CD4-positive, alpha-beta memory T cell (primary cell): ENCODE results near the gene EVI2B. TPM values are rescaled to one million over a fixed set of nuclear protein-coding genes. Genes with fewer than 3 reads are reported as not detected.

Experiments used
- CTCF ChIA-PET: fragments of 350-600 bp; sonication (Branson Sonifier 250); formaldehyde crosslinking; loops from one replicate; lab custom pipeline; 2021; ENCODE audit warnings: inconsistent platforms; ENCODE audit not compliant: partially characterized antibody; lab: Charles Lee
- POLR2A ChIA-PET: fragments of 350-600 bp; sonication (Branson Sonifier 250); formaldehyde crosslinking; loops from one replicate; lab custom pipeline; 2021; ENCODE audit not compliant: partially characterized antibody; lab: Charles Lee
- DNase-seq, 5 donors: peaks; one replicate each; pipeline versions ENCODE4 v3.0.0 to v3.0.0-alpha.2; 2020 to 2022; ENCODE audit warnings: mixed read lengths in 1 of 5
- H3K27ac ChIP-seq: one replicate; pipeline ENCODE4 v1.7.0; 2013; ENCODE audit warnings: low read depth, low read length
- H3K27me3 ChIP-seq: 2 replicates; pipeline ENCODE4 v1.7.0; 2013; ENCODE audit warnings: mild to moderate bottlenecking, low read length, moderate library complexity; ENCODE audit not compliant: insufficient read depth
- H3K36me3 ChIP-seq: 2 replicates; pipeline ENCODE4 v1.7.0; 2013; ENCODE audit warnings: mild to moderate bottlenecking, low read length, moderate library complexity; ENCODE audit not compliant: insufficient read depth
- H3K4me1 ChIP-seq: 2 replicates; pipeline ENCODE4 v1.7.0; 2013; ENCODE audit warnings: mild to moderate bottlenecking, low read length, moderate library complexity; ENCODE audit not compliant: insufficient read depth
- H3K4me3 ChIP-seq, 2 donors: one replicate each; pipeline ENCODE4 v1.7.0; 2013; ENCODE audit warnings: low read length in 2 of 2, mild to moderate bottlenecking in 1 of 2
- H3K9me3 ChIP-seq, 2 donors: one replicate each; pipeline ENCODE4 v1.7.0; 2013; ENCODE audit warnings: low read length in 2 of 2, control low read depth in 1 of 2; ENCODE audit not compliant: control insufficient read depth in 1 of 2
- H3K27ac Mint-ChIP-seq, 7 donors: one replicate each; pipeline ENCODE4 v1.8.0; 2020 to 2021; ENCODE audit warnings: mixed read lengths in 7 of 7, mild to moderate bottlenecking in 6 of 7, inconsistent platforms in 3 of 7, moderate library complexity in 3 of 7
- H3K27me3 Mint-ChIP-seq, 2 donors: one replicate each; pipeline ENCODE4 v1.8.0; 2020 to 2021; ENCODE audit warnings: mixed read lengths in 2 of 2
- H3K36me3 Mint-ChIP-seq, 2 donors: one replicate each; pipeline ENCODE4 v1.8.0; 2020 to 2021; ENCODE audit warnings: mixed read lengths in 2 of 2, inconsistent platforms in 1 of 2, mild to moderate bottlenecking in 1 of 2
- H3K4me1 Mint-ChIP-seq, 4 donors: one replicate each; pipeline ENCODE4 v1.8.0; 2020 to 2021; ENCODE audit warnings: mixed read lengths in 4 of 4, mild to moderate bottlenecking in 1 of 4
- H3K4me3 Mint-ChIP-seq, 8 donors: one replicate each; pipeline ENCODE4 v1.8.0; 2020 to 2021; ENCODE audit warnings: mixed read lengths in 8 of 8, mild to moderate bottlenecking in 7 of 8, moderate library complexity in 6 of 8, inconsistent platforms in 3 of 8
- H3K9me3 Mint-ChIP-seq, 8 donors: one replicate each; pipeline ENCODE4 v1.8.0; 2020 to 2021; ENCODE audit warnings: mixed read lengths in 8 of 8, mild to moderate bottlenecking in 5 of 8, inconsistent platforms in 3 of 8, moderate library complexity in 1 of 8
- intact Hi-C: fragments of 100-400 bp; cut with micrococcal nuclease; formaldehyde crosslinking; loops from one replicate; pipeline ENCODE4 v1.15.1; 2023
- polyA plus RNA-seq, 2 donors: library from polyadenylated mRNA; unstranded; fragments of 300-500 nt; fragmentation: Illumina TruSeq; gene quantifications; one replicate each; pipeline ENCODE4 v1.2.3, GENCODE V29; 2021
- total RNA-seq, 2 experiments: library from RNA; stranded (reverse); gene quantifications; one replicate each; pipeline ENCODE4 v1.2.3, GENCODE V29; 2021

EVI2B gene
- total and polyA plus RNA-seq, 4 experiments from 2014 or later: 99.2 to 176 (median 139) TPM

- no peak overlapping the region for H3K4me3 Mint-ChIP-seq
- Histone ChIP-seq H3K9me3 (no peaks in the 10 kb centered on the region), H3K4me1 (no peaks in the 10 kb centered on the region), H3K27ac (no peak overlapping the region), H3K4me3 (no peak overlapping the region), H3K36me3 (peaks cover 8% of the 10 kb centered on the region), H3K27me3 (no peaks in the 10 kb centered on the region)
- intact Hi-C loops: no loop called here
- H3K36me3 Mint-ChIP-seq: peaks cover 21 to 30% of the 10 kb centered on the region in 2 donors
- CTCF ChIA-PET: interaction anchor here (0.8 to 1.5 kb wide), 2 partner anchors 16 to 28 kb away, joined by 3 read pairs; no protein-coding TSS in a partner anchor
- no peak for DNase-seq
- no peak overlapping the region for H3K27ac Mint-ChIP-seq
- H3K27me3 Mint-ChIP-seq: no peaks in the 10 kb centered on the region
- POLR2A ChIA-PET: no interaction called here
- H3K9me3 Mint-ChIP-seq: no peaks in the 10 kb centered on the region
- H3K4me1 Mint-ChIP-seq: no peaks in the 10 kb centered on the region
These were observed 26.2 kb upstream of the EVI2B start for GRCh38 chr17:31339906-31340661.

- no peak overlapping the region for H3K4me3 Mint-ChIP-seq
- H3K4me1 Mint-ChIP-seq: peaks cover 0 to 1% (median under 1%) of the 10 kb centered on the region in 4 donors
- H3K27ac ChIP-seq: no peak overlapping the region
- peaks cover 24 to 31% of the 10 kb centered on the region in 2 donors for H3K36me3 Mint-ChIP-seq
- no peaks in the 10 kb centered on the region for H3K4me1 ChIP-seq
- H3K9me3 Mint-ChIP-seq: no peaks in the 10 kb centered on the region
- H3K27me3 ChIP-seq: no peaks in the 10 kb centered on the region
- H3K36me3 ChIP-seq: peaks cover 5% of the 10 kb centered on the region
- H3K4me3 ChIP-seq: no peak overlapping the region
- CTCF ChIA-PET: no interaction called here
- no peak overlapping the region for H3K27ac Mint-ChIP-seq
- no peak for DNase-seq
- H3K9me3 ChIP-seq: no peaks in the 10 kb centered on the region
- POLR2A ChIA-PET: interaction anchor here (0.9 to 1.5 kb wide), 2 partner anchors 9 to 23 kb away, joined by 3 read pairs; no protein-coding TSS in a partner anchor
- intact Hi-C loops: no loop called here
- H3K27me3 Mint-ChIP-seq: no peaks in the 10 kb centered on the region
These were observed 15.4 kb upstream of the EVI2B start for GRCh38 chr17:31329221-31329620.

- DNase-seq: no peak
- POLR2A ChIA-PET: interaction anchor here (0.9 to 1.5 kb wide), 2 partner anchors 10 to 24 kb away, joined by 3 read pairs; no protein-coding TSS in a partner anchor
- H3K4me1 Mint-ChIP-seq: peaks cover 4 to 7% (median 6%) of the 10 kb centered on the region in 4 donors
- intact Hi-C loops: no loop called here
- CTCF ChIA-PET: no interaction called here
- H3K4me3 Mint-ChIP-seq: no peak overlapping the region
- H3K27me3 Mint-ChIP-seq: no peaks in the 10 kb centered on the region
- H3K36me3 Mint-ChIP-seq: peaks cover 24 to 31% of the 10 kb centered on the region in 2 donors
- H3K9me3 Mint-ChIP-seq: no peaks in the 10 kb centered on the region
- Histone ChIP-seq H3K4me1 (no peaks in the 10 kb centered on the region), H3K36me3 (peaks cover 5% of the 10 kb centered on the region), H3K27ac (no peak overlapping the region), H3K9me3 (no peaks in the 10 kb centered on the region), H3K27me3 (no peaks in the 10 kb centered on the region), H3K4me3 (no peak overlapping the region)
- H3K27ac Mint-ChIP-seq: no peak overlapping the region
These were observed 14.3 kb upstream of the EVI2B start for GRCh38 chr17:31328160-31328535.

- intact Hi-C loops: no loop called here
- Mint-ChIP-seq H3K27ac (peak overlapping the region in 1 of 7 donors; percentile 2), H3K9me3 (no peaks in the 10 kb centered on the region)
These were observed 13.8 kb upstream of the EVI2B start for GRCh38 chr17:31327534-31328159.

GRCh38 chr17:31323551-31323950 lies 9.7 kb upstream of the EVI2B start:
- CTCF ChIA-PET: no interaction called here
- Mint-ChIP-seq H3K27ac (peak overlapping the region; percentile 7 to 78 (median 53)), H3K4me3 (peak overlapping the region in 1 of 8 donors; percentile 31), H3K36me3 (peaks cover 26 to 36% of the 10 kb centered on the region in 2 donors), H3K27me3 (no peaks in the 10 kb centered on the region), H3K9me3 (no peaks in the 10 kb centered on the region), H3K4me1 (peaks cover 14 to 26% (median 17%) of the 10 kb centered on the region in 4 donors)
- no peak overlapping the region for H3K4me3 ChIP-seq
- H3K27me3 ChIP-seq: no peaks in the 10 kb centered on the region
- no peak overlapping the region for H3K27ac ChIP-seq
- DNase-seq: no peak
- H3K9me3 ChIP-seq: no peaks in the 10 kb centered on the region
- POLR2A ChIA-PET: interaction anchor here (8.2 kb wide), 1 partner anchor 14 kb away, joined by 197 read pairs; the partner anchor contains the start of gene EVI2B
- intact Hi-C loops: loop anchor here (5.0 kb wide), 2 partner anchors 36 to 106 kb away; no protein-coding TSS in a partner anchor
- H3K36me3 ChIP-seq: peaks cover 5% of the 10 kb centered on the region
- H3K4me1 ChIP-seq: peaks cover 9% of the 10 kb centered on the region

More at GRCh38 chr17:31327534-31328159, 13.8 kb upstream of the EVI2B start:
- Histone ChIP-seq H3K4me1 (no peaks in the 10 kb centered on the region), H3K4me3 (no peak overlapping the region), H3K9me3 (no peaks in the 10 kb centered on the region), H3K36me3 (peaks cover 5% of the 10 kb centered on the region), H3K27me3 (no peaks in the 10 kb centered on the region), H3K27ac (no peak overlapping the region)
- Mint-ChIP-seq H3K27me3 (no peaks in the 10 kb centered on the region), H3K4me1 (peaks cover 7 to 10% (median 9%) of the 10 kb centered on the region in 4 donors), H3K4me3 (no peak overlapping the region), H3K36me3 (peaks cover 24 to 31% of the 10 kb centered on the region in 2 donors)
- no peak for DNase-seq
- POLR2A ChIA-PET: interaction anchor here (1.5 kb wide), 1 partner anchor 24 kb away, joined by 3 read pairs; no protein-coding TSS in a partner anchor
- CTCF ChIA-PET: no interaction called here

GRCh38 chr17:31321966-31322365 lies 8.1 kb upstream of the EVI2B start:
- POLR2A ChIA-PET: interaction anchor here (2.3 to 8.2 kb wide), 2 partner anchors 12 to 167 kb away, joined by 18 to 197 read pairs; partner anchors contain the start of gene EVI2B
- Histone ChIP-seq H3K4me1 (peaks cover 20% of the 10 kb centered on the region), H3K27me3 (no peaks in the 10 kb centered on the region), H3K36me3 (no peaks in the 10 kb centered on the region), H3K9me3 (no peaks in the 10 kb centered on the region), H3K4me3 (peak overlapping the region in 1 of 2 donors; percentile 92), H3K27ac (peak overlapping the region; percentile 73)
- Mint-ChIP-seq H3K27me3 (no peaks in the 10 kb centered on the region), H3K4me1 (peaks cover 17 to 40% (median 23%) of the 10 kb centered on the region in 4 donors), H3K9me3 (no peaks in the 10 kb centered on the region), H3K4me3 (peak overlapping the region; percentile 80 to 95 (median 90)), H3K27ac (peak overlapping the region; percentile 91 to 98 (median 95)), H3K36me3 (peaks cover 24 to 32% of the 10 kb centered on the region in 2 donors)
- peak in 1 of 5 donors; percentile 71 for DNase-seq
- CTCF ChIA-PET: interaction anchor here (1.8 kb wide), 1 partner anchor 9 kb away, joined by 7 read pairs; the partner anchor contains the start of gene EVI2B
- intact Hi-C loops: loop anchor here (1.0 to 5.0 kb wide), 6 partner anchors 12 to 105 kb away; no protein-coding TSS in a partner anchor
